NCI-H1930 (cell line): ENCODE measurements around the gene KCNA5.
A peak's percentile ranks its signal among the peaks of the same experiment; 100 is the strongest.

Experiments
- DNase-seq, 2 experiments: peaks; one replicate each; lab custom pipeline; 2025; lab: John Stamatoyannopoulos, UW

KCNA5 gene

DNA sequence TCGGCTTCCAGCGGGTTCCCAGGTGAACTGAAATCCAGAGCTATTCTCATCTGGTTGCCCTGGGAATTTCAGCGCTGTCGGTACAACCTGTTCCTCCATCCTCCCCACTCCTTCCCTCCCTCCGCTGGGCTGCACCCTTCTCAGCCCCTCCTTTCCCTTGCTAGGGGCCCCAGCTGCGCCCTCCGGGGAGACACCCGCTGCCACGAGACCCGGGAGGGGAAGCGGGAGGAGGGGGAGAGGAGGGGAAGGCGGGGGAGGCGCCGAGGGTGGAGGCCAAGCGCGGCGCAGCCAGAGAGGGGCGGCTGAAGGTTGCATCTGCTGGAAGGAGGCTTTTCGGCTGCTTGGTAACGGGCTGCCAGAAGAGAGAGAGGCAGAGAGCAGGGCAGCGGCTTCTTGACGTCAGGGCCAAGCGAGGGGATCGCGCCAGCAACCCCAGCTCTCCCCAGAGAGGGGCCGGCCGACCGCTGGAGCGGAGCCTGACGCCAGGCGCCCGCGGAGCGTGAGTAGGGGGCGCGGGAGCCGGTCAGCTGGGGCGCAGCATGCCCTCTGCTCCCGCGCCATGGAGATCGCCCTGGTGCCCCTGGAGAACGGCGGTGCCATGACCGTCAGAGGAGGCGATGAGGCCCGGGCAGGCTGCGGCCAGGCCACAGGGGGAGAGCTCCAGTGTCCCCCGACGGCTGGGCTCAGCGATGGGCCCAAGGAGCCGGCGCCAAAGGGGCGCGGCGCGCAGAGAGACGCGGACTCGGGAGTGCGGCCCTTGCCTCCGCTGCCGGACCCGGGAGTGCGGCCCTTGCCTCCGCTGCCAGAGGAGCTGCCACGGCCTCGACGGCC, at the start of gene KCNA5:
KCNA5 (plus strand) TSS at position 291 of the 831 bp plus-strand sequence; CDS start at position 560, 269 bp downstream.
- DNase-seq = no peak

DNA sequence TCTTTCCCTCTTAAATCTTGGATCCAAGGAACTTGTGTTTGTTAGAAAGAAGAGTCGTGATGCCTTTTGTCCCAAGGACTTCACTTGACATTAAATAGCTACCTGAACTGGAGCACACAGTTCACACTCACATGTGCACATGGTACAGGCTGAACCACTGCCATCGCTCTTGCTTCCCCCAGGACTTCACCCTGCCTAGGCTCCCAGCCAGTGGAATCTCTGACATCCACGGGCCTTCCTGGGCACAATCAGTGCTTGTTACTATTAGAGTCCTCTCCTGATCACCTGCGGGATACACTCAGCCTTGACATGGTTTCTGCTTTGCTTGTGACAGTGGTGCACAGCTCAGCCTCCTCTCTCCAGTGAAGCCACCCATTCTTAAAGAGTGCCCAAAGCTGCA, 49.1 kb upstream of the KCNA5 start:
- no peak for DNase-seq

DNA sequence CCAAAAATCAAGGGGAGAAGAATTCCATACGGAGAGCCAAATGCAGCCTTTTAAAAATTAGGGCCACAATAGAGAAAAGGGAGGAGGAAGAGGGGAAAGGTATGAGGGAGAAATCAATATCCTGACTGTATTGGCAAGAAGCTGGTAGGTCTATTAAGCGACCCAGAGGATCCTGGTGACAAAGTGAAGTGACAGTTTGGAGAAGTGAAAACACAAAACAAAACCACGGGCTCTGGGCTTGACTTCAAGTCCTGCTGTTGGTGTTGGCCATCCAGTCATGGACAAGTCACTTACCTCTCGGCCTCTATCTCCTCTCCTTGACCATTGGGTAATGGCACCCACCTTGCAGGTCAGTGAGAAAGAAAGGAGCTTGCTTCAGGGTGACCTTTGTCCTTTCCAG, 47.0 kb upstream of the KCNA5 start:
- DNase-seq = no peak

DNA sequence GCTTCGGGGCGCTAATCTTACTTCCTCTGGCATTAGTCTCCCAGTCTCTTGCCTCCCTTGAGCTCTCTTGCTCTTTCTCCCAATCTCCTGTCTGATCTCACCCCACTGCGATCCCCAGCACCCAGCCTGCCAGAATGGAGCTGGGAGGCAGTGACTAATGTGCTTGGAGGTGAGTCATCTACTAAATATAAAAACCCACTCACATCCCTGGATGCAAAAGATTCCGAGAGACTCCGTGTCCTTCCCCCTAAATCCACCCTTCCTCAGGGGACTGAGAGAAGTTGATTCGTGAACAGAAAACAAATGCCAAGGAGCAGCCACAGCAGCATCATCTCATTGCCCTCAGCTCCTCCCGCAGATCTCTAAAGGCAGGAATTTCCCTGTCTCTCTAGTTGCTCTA, 45.7 kb upstream of the KCNA5 start:
- DNase-seq = no peak

DNA sequence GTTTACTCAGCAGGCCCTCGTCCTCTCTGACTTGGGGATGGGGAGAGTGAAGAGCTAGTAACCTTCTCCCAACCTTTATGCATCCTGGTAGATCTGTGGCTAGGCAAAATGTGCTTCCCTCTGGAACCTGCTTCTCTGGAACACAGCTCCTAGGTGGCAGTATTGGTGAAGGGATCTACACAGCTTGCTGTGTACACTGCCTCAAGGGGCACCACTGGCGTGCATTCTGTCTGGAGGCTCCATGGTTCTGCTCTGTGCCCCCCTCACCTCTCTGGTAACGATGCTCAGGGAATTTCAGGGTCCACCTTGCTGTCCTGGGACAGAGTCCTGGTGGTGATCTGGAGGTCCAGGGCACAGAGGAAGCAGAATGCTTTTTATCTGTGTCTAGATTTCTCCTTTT, 43.5 kb upstream of the KCNA5 start:
- DNase-seq = no peak

DNA sequence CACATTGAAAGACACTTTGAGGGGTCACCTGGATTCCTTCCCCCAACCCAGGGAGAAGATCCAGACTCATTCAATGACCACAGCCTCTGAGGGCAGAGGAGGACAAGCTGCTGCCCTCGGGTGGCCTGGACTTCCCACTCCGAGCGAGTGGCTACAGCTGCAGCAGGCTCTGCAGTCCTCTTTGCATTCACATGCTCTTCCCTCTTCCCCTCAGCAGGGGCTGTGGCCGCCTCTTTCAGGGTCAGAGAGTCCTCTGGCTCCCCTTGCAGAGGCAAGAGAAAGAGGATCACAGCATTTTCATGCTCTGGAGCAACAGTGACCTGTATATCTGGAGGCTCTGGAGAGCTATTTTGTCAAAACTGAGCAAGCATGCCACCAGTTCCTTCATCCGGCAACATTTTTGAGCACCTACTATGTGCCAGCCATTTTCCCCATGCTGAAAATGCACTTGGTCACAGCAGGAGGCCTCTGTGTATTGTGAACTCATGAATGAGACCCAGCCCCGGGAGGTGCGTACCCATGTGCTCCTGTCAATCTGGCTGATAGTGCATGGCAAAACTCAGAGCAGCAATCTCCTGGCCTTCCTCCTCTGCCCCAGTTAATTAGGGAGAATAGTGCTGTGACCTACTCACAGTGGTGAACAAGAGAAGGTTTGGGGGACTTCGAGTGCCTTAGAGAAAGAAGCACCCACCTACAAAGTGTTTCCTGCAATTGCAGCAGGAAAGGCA, 42.9 kb upstream of the KCNA5 start:
- no peak for DNase-seq

DNA sequence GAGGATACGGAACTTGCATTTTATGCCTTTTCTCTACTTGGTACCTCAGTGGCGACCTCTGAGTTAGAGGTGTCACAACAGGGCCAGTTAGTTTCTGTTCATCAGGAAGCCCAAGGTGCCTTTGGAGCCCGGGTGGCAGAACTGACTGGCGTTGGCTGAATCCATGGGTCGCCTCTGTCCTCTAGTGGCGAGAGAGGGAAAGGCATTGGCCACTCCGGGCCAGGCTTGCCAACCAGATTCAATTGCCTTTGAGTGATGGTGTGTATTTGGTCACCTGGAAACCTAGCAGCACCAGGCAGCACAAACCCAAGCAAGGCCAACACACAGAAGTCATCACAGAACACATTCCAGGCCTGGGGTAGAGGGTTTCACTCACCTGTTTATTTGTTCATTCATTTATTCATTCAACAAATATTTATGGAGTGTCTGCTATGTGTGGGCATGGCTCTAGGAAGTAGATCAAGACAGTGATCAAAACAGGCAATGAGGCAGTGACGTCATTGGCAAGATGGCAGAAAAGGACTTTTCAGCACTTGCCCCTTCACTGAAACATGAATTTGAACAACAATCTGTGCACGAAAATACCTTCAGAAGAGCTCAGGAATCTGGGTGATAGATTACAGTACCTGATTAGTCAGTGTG, 40.5 kb upstream of the KCNA5 start:
- DNase-seq = peak; percentile 55 to 79

DNA sequence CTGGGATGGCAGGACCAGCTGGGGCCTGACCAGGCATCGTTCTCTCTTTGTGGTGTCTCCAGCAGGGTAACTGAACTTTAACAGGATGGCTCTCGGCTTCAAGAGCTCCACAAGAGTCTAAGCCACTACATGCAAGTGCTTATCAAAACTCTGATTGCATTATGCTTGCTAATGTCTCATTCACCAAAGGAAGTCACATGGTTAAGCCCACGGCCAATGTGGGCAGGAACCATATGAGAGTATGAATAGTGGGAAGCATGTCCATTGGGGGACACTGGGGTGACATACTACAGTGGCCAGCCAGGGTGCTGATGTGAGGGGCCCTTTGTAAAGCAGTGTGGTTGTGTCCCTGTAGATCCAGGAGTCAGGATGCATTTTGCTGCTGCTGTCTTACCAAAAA, 35.0 kb upstream of the KCNA5 start:
- no peak for DNase-seq

DNA sequence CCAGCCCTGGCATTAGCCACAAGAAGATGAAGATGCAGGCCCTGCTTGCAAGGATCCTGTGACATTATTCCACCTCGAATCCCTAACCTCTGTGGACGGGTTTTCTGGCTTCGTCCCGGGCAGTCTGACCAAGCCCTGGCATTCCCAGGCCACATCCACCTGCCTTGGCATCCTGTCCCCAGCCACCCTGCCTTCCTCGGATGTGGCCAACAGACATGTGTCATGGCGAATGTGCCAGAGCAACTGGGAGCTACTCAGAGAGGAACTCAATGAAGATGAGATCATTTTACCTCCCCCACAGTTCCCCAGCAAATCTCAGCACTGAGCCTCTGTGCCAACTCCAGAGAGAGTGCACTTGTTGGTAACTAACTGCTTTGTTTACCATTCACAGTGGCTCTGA, 33.5 kb upstream of the KCNA5 start:
- no peak for DNase-seq

DNA sequence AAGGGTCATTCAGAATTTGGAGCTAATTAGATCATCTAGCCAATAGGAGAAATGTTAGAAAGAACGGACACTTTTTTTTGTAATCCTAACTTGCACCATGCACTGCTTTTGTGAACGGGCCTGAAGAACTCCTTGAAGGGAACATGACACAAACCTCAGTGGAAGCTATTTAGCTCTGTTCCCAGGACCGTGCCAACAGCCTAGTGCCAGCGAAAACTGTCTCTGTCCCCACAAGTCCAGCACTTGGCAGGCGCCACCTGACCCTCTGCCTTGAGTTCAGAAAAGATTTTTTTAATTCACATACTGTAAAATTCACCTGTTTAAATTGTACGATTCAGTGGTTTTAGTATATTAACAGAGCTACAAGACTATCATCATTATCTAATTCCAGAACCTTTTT, 31.3 kb upstream of the KCNA5 start:
- no peak for DNase-seq

DNA sequence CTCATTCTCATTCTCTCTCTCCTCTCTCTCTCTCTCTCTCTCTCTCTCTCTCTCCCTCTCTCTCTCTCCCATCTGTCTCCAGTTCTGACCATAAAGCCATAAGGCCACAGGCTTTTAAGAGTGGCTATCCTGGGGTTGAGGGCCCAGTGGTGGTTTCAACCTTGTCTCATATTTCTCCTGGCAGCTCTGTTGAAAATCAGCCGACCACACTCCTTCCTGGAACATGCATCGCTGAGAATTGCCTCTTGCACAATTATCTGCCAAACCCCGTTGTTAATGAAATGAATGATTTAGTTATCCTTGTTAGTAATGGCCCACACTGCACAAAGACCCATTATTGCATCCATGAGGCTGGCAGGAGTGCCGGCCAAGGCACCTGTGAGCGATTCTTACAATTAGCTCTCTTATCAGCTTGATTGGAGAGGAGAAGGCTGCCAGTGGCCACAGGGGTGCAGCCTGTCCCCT, 30.4 kb upstream of the KCNA5 start:
- DNase-seq = no peak

DNA sequence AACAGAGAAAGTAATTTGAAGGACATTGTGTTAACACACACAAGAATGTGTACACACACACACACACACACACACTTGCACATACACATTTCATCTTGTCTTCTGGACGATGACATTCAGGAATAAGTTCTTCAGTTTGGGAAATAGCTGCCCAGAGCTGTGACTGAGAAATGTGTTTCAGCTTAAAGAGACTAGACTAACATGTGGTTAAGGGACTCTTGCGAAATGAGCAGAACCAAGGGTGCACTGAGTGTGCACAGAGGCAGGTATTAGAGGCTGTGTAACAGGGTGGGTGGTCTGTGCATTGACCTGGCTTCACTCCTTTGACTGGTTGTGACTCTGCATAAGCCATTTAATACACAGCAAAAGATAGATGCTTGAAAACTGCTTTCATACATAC, 29.4 kb upstream of the KCNA5 start:
- no peak for DNase-seq

DNA sequence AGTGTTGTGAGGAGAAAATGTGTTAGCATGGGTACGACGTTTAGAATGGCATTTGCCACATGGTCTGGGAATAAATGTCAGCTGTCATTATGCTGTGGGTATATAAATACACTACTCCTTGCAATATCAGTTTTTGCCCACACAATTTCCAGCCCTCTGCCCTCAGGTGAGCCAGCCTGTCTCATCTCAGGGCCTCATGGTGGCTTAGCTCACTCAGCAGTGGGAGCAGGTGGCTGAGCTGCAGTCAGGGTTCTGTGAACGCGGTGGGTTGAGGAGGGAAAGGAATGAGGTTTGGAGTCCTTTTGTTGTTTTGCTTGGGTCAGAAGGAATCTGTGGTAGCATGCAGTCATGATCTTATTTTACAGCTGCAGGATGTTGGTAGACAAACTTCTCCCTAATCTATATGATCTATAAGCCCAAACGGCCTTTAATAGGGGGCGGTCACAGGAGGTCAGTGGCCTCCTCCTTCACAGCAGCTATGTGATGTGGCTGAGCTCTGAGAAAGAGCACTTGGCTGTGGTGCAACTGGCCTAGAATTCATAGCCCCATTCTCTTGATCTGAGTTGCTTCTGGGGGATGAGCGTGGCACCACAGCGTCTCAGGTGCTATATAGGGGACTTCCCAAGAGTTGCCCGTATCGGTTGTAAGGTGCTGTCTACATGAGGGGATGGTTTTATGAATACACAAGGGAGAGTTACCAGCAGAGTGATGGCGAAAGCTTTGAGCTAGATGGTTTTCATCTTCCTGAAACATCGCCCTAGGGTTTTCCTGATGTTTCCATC, 27.8 kb upstream of the KCNA5 start:
- DNase-seq = no peak

DNA sequence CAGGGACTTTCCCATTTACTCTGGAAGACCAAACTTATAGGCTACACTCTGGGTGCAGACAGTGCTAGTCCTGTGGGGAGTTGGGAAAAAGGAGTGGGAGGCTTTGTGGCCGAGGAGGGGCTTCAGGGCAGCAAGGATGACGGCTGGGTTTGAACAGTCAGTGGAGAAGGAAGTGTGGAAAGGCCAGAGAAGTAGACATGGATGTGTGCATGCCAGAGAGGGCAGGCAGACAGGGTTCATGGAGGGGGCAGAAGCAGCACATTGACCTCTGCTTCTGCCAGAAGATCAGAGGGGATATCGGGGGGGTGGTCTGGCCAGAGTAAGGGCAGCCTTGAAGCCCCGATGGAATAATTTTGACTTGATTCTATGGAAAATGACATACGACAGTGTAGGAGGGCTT, 27.2 kb upstream of the KCNA5 start:
- no peak for DNase-seq

DNA sequence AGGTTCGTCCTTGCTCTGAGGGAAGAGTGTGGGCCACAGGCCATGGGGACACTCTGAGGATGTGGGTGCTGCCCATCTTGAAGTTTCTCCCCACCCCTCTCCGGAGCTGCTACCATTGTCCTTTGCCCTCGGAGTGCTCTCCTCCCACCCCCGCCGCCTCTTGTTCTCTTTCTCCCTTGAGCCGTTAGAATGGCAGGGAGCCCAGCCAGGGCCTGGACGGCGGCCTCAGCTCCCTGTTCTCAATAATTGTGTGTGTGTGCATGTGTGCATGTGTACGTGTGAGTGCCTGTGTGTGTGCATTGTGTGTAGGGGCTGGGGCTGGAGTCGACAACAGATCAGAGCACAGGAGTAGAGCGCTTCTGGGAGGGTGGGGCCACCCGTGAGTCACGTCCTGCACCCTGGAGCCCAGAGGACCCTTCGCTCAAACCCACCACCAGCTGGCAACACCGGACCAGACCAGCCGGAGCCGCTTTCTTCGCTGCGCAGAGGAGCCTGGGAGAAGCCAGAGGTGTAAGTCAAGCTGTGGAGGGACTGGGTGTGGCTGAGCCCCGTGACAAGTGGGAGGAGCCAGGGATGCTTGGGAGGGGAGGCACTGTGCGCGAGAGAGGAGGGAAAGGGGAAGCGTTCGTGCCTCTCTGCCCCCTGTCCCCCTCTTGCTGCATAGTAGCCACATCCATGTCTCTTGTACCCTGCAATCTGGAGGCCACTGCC, 25.9 kb upstream of the KCNA5 start:
- DNase-seq = no peak

DNA sequence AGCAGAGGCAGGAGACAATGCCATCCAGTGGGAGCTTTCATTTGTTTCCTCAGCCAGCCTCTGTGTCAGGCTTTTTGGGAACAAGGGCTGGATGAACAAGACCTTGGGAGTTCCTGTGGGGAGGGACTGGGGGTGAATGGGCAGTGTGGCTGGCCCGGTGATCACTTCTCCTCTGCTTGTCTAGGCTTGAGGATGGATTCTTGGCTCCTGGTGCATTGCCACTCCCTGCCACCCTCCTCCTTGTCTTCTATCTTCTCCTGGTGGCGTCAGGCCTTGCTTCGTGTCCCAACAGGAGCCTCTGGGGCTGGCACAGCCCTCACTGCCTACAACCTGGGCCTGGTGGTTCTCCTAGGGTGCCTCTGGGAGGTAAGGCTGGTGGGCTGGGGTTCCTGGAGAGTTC, 25.0 kb upstream of the KCNA5 start:
- no peak for DNase-seq

DNA sequence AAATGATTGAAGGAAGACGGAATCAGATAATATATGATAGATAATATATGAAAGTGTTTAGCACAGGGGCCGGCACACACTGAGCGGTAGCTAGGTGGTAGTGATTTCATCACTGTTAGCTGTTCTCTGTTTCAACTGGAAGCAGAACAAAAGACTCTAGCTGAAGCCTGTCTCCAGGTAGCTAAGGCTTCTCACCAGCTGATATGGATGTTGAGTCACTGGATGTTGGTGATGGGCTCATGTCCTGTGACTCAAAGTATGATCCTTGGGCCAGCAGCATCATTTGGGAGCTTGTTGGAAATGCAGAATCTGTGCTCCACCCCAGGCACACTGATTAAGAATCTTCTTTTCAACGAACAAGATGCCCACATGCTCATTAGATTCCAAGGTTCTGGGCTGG, 21.7 kb upstream of the KCNA5 start:
- no peak for DNase-seq

DNA sequence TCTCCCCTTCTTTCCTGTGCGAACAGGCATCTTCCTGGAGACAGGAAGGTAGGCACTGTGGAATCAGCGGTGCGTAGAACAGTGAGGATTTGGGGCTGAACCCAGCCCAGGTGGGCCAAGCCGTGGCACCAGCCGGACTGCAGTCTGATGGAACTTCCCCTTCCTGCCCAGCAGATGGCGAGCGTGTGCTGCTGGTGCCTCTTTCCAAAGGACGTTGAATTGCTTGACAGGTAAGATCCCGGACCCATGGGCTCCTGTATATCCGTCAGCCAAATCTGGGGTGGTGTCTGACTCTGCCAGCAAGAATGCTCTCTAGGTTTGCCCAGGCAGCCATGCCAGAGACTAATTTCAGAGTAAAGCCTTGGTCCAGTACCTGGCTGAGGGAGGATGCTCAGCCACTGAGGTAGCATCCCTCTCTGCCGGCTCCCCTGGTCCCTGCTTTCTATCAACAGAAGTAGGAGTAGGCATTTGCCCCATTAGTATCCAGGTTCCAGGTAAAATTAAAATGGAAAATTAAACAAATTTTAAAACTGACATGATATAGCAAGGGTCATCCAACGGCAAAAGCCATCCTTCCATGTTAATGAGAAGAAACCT, 21.1 kb upstream of the KCNA5 start:
- DNase-seq = peak in 1 of 2 experiments; percentile 43

DNA sequence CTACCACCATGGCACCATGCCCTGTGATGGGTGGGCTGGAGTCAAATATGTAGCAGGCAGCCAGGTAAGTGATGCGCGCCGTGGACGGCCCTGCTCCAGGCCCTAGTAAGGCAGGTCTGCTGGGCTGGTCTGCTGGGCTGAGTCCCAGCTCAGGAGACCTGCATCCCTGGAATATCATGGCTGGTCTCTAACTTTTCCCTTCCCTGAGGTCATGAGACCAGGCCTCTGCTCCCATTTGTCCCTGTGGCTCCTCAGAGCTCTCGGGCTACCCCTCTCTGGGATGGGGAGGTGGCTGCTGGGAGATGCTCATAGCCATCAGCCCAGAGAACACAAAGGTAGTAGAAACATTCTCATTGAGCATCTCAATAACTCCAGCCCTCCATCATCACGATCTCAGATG, 19.8 kb upstream of the KCNA5 start:
- DNase-seq = no peak

DNA sequence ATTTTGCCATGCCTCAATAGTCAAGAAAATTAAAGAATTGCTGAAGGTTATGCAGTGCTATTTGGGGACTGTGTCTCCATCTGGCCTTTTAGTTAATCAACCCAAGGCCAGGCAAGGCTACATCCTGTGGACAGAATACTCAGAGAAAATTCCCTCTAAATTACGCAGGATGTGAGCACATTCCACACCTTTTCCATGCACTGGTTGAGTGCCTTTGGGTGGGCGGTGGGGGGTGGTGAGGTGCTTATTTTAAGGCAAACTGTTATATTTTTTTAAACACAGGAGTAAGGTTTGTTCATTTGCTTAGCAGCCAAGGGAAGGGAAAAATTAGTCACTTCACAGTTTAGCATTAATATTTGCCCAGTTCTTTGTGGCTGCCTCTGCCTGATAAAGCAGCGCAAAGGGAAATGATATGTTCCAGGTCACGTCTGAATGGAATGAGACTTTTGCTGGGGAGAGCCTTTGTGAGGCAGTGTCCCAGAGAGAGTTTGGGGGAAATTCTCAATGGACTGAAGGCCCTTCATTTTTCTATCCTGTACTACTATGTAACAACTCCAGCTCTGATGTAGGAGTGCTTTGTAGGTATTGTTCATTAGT, 17.2 kb upstream of the KCNA5 start:
- no peak for DNase-seq
